H9 (cell line): Measurements from ENCODE around the gene PLXNA2. TPM values are rescaled to one million over a fixed set of nuclear protein-coding genes. Genes with fewer than 3 reads are reported as not detected.

ENCODE experiments used
- DNase-seq: peaks from one replicate; pipeline ENCODE4 v3.0.0-alpha.2; 2017
- H2AFZ ChIP-seq: one replicate; pipeline ENCODE4 v1.6.1; 2013; ENCODE audit warnings: mild to moderate bottlenecking, low read length, control low read depth, moderate library complexity
- H2AK5ac ChIP-seq: 2 replicates; pipeline ENCODE4 v1.6.1; 2013; ENCODE audit warnings: low read length, control low read depth, mixed read lengths; ENCODE audit not compliant: insufficient read length
- H2BK120ac ChIP-seq: one replicate; pipeline ENCODE4 v1.6.1; 2013; ENCODE audit warnings: low read depth, mild to moderate bottlenecking, low read length, control low read depth, inconsistent platforms; ENCODE audit not compliant: poor library complexity, severe bottlenecking
- H2BK12ac ChIP-seq: 2 replicates; pipeline ENCODE4 v1.6.1; 2013; ENCODE audit warnings: low read length, control low read depth, mixed read lengths, low read depth; ENCODE audit not compliant: insufficient read length
- H2BK15ac ChIP-seq: 2 replicates; pipeline ENCODE4 v1.6.1; 2013; ENCODE audit warnings: low read depth, low read length, control low read depth
- H2BK20ac ChIP-seq: one replicate; pipeline ENCODE4 v1.6.1; 2013; ENCODE audit warnings: low read depth, mild to moderate bottlenecking, low read length, control low read depth, inconsistent platforms; ENCODE audit not compliant: poor library complexity, severe bottlenecking
- H2BK5ac ChIP-seq: 2 replicates; pipeline ENCODE4 v1.6.1; 2013; ENCODE audit warnings: low read length, control low read depth, mixed read lengths; ENCODE audit not compliant: insufficient read length
- H3K14ac ChIP-seq: 2 replicates; pipeline ENCODE4 v1.6.1; 2013; ENCODE audit warnings: low read length, control low read depth; ENCODE audit not compliant: insufficient read depth
- H3K18ac ChIP-seq: 2 replicates; pipeline ENCODE4 v1.6.1; 2013; ENCODE audit warnings: low read depth, mild to moderate bottlenecking, mixed read lengths, low read length, control low read depth; ENCODE audit not compliant: insufficient read length
- H3K23ac ChIP-seq: 2 replicates; pipeline ENCODE4 v1.6.1; 2013; ENCODE audit warnings: low read length, control low read depth, mixed read lengths, low read depth; ENCODE audit not compliant: insufficient read length
- H3K23me2 ChIP-seq: 2 replicates; pipeline ENCODE4 v1.6.1; 2013; ENCODE audit warnings: low read depth, mild to moderate bottlenecking, mixed read lengths, low read length, control low read depth; ENCODE audit not compliant: insufficient read length, poor library complexity, severe bottlenecking
- H3K27ac ChIP-seq: 2 replicates; pipeline ENCODE4 v1.5.1; 2013; ENCODE audit warnings: low read length, control low read depth, mixed read lengths, low read depth; ENCODE audit not compliant: insufficient read length
- H3K27me3 ChIP-seq: 2 replicates; pipeline ENCODE4 v1.6.1; 2013; ENCODE audit warnings: low read length, control low read depth, inconsistent platforms; ENCODE audit not compliant: insufficient read depth
- H3K4ac ChIP-seq: 2 replicates; pipeline ENCODE4 v1.6.1; 2013; ENCODE audit warnings: low read depth, mild to moderate bottlenecking, control low read depth, inconsistent platforms, low read length, moderate library complexity
- H3K4me1 ChIP-seq: 2 replicates; pipeline ENCODE4 v1.6.1; 2013; ENCODE audit warnings: low read length, control low read depth, inconsistent platforms; ENCODE audit not compliant: insufficient read depth
- H3K4me2 ChIP-seq: 2 replicates; pipeline ENCODE4 v1.6.1; 2013; ENCODE audit warnings: low read length, control low read depth, mixed read lengths; ENCODE audit not compliant: insufficient read length, insufficient read depth
- H3K56ac ChIP-seq: 2 replicates; pipeline ENCODE4 v1.6.1; 2013; ENCODE audit warnings: low read depth, mild to moderate bottlenecking, mixed read lengths, low read length, control low read depth; ENCODE audit not compliant: insufficient read length
- H3K79me1 ChIP-seq: 2 replicates; pipeline ENCODE4 v1.6.1; 2013; ENCODE audit warnings: low read depth, mild to moderate bottlenecking, moderate library complexity, low read length, control low read depth, inconsistent platforms; ENCODE audit not compliant: insufficient read depth, poor library complexity, severe bottlenecking
- H3K79me2 ChIP-seq: 2 replicates; pipeline ENCODE4 v1.6.1; 2013; ENCODE audit warnings: low read length, control low read depth, inconsistent platforms; ENCODE audit not compliant: insufficient read depth
- H3K9ac ChIP-seq: 2 replicates; pipeline ENCODE4 v1.6.1; 2013; ENCODE audit warnings: low read length, control low read depth, mixed read lengths; ENCODE audit not compliant: insufficient read length; ENCODE audit errors: extremely low read depth
- H3K9me3 ChIP-seq: one replicate; pipeline ENCODE4 v1.6.1; 2013; ENCODE audit warnings: low read depth, low read length, inconsistent platforms; ENCODE audit not compliant: control insufficient read depth
- H3T11ph ChIP-seq: one replicate; pipeline ENCODE4 v1.6.1; 2013; ENCODE audit warnings: mild to moderate bottlenecking, low read length, control low read depth, inconsistent platforms
- H4K20me1 ChIP-seq: one replicate; pipeline ENCODE4 v1.6.1; 2013; ENCODE audit not compliant: control insufficient read depth, insufficient read length, insufficient read depth
- H4K5ac ChIP-seq: 2 replicates; pipeline ENCODE4 v1.6.1; 2013; ENCODE audit warnings: low read depth, mild to moderate bottlenecking, mixed read lengths, low read length, control low read depth; ENCODE audit not compliant: insufficient read length
- H4K8ac ChIP-seq: replicated peaks from 2 replicates; pipeline ENCODE4 v1.6.1; 2013; ENCODE audit warnings: low read length, control low read depth, mixed read lengths, low read depth; ENCODE audit not compliant: insufficient read length
- H4K91ac ChIP-seq: 2 replicates; pipeline ENCODE4 v1.6.1; 2013; ENCODE audit warnings: low read depth, mild to moderate bottlenecking, moderate library complexity, mixed read lengths, low read length, control low read depth; ENCODE audit not compliant: insufficient read length
- H3K27ac Mint-ChIP-seq, 3 experiments: 2 replicates in 2 of 3; 3 replicates in 1 of 3; pipeline ENCODE4 v1.8.0; 2020 to 2021; ENCODE audit warnings: mixed read lengths in 3 of 3, mild to moderate bottlenecking in 1 of 3, moderate library complexity in 1 of 3
- H3K27me3 Mint-ChIP-seq: 2 replicates; pipeline ENCODE4 v1.8.0; 2021; ENCODE audit warnings: low read depth, mild to moderate bottlenecking, moderate library complexity, mixed read lengths
- H3K36me3 Mint-ChIP-seq, 3 experiments: 2 replicates in 2 of 3; 3 replicates in 1 of 3; pipeline ENCODE4 v1.8.0; 2020 to 2021; ENCODE audit warnings: low read depth in 3 of 3, mixed read lengths in 3 of 3; ENCODE audit not compliant: insufficient read depth in 1 of 3
- H3K4me1 Mint-ChIP-seq, 2 experiments: 2 replicates each; pipeline ENCODE4 v1.8.0; 2020; ENCODE audit warnings: mixed read lengths in 2 of 2
- H3K4me3 Mint-ChIP-seq, 2 experiments: 2 replicates in 1 of 2; 3 replicates in 1 of 2; pipeline ENCODE4 v1.8.0; 2020 to 2021; ENCODE audit warnings: mild to moderate bottlenecking in 2 of 2, mixed read lengths in 2 of 2, moderate library complexity in 1 of 2
- H3K9me3 Mint-ChIP-seq, 2 experiments: 2 replicates in 1 of 2; 3 replicates in 1 of 2; pipeline ENCODE4 v1.8.0; 2020; ENCODE audit warnings: mild to moderate bottlenecking in 2 of 2, mixed read lengths in 2 of 2, moderate library complexity in 1 of 2
- WGBS: extraction: QIAGEN DNeasy Blood & Tissue Kit; methylation state at CpG from one replicate; pipeline ENCODE4 v1.1.7; 2013; ENCODE audit warnings: missing lambda C conversion rate, low lambda C conversion rate, mixed read lengths; ENCODE audit not compliant: insufficient read length; ENCODE audit errors: extremely low coverage; 5-methylcytosine and 5-hydroxymethylcytosine counted together
- total RNA-seq: library from RNA; stranded (reverse); gene quantifications from 2 replicates; pipeline ENCODE4 v1.2.1, GENCODE V29; 2021
- TF ChIP-seq, protein P1 (sequence below): fragments of 200-600 bp; sonication (generic); conservative IDR thresholded peaks from 3 replicates; pipeline ENCODE4 v1.8.0; 2021; ENCODE audit warnings: antibody characterized with exemption, mild to moderate bottlenecking

The PLXNA2 gene
- total RNA-seq, 1 experiment from 2014 or later: 0.57 TPM

DNA sequence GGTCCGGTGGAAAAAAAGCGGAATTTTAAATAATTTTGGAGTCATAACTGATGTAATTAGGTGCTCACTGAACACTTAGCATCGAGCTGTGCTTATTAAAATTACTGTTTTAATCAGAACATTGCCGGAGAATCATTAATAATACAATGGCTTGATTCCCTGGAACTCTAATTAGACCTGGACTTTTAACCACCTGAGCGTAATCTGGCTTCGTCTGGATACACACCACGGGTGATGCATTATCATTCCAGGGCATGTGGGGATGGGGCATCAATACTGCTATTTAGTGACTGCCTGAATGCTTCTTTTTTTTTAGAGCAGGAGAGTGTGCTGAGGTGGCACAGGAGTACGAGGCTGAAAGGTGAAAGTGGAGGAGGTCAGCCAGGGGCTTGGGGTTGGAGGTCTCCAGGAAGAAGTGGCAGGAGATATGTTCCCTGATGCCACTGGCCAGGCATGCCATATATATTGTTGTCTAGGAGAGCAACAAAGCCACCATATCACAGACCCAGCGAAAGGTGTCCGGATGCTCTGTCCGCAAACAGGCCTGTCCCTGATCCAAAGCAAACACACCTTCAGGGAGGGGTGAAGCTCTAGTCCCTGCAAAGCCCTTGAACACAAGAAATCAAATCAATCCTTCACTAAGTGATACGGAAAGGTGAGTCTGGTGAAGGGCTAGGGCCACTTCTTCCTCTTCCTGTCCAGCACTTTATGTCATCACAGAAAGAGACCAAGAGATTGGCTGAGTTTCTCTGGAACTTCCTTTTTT is 125.2 kb downstream of the PLXNA2 start:
- H3K4me1 ChIP-seq: peaks cover 5% of the 10 kb centered on the region; the same call in 1 of the 2 replicates

More for the DNA sequence above, 125.2 kb downstream of the PLXNA2 start:
- H3K79me2 ChIP-seq: no peaks in the 10 kb centered on the region
- no peaks in the 10 kb centered on the region for H3K27me3 ChIP-seq
- Mint-ChIP-seq H3K9me3 (no peaks in the 10 kb centered on the region), H3K36me3 (no peaks in the 10 kb centered on the region), H3K4me1 (peaks cover 6 to 7% of the 10 kb centered on the region in 2 experiments), H3K27me3 (no peaks in the 10 kb centered on the region; the same call in 1 of the 2 replicates), H3K27ac (no peak overlapping the region), H3K4me3 (no peak overlapping the region)
- H3K9me3 ChIP-seq: no peaks in the 10 kb centered on the region
- no peak overlapping the region for H2BK15ac ChIP-seq
- no peak overlapping the region for H3K23ac ChIP-seq
- no peak overlapping the region for H4K91ac ChIP-seq
- H3K56ac ChIP-seq: no peak overlapping the region
- H3T11ph ChIP-seq: no peak overlapping the region
- TF ChIP-seq, protein P1, sequence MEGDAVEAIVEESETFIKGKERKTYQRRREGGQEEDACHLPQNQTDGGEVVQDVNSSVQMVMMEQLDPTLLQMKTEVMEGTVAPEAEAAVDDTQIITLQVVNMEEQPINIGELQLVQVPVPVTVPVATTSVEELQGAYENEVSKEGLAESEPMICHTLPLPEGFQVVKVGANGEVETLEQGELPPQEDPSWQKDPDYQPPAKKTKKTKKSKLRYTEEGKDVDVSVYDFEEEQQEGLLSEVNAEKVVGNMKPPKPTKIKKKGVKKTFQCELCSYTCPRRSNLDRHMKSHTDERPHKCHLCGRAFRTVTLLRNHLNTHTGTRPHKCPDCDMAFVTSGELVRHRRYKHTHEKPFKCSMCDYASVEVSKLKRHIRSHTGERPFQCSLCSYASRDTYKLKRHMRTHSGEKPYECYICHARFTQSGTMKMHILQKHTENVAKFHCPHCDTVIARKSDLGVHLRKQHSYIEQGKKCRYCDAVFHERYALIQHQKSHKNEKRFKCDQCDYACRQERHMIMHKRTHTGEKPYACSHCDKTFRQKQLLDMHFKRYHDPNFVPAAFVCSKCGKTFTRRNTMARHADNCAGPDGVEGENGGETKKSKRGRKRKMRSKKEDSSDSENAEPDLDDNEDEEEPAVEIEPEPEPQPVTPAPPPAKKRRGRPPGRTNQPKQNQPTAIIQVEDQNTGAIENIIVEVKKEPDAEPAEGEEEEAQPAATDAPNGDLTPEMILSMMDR: no peak
- no peak overlapping the region for H2BK20ac ChIP-seq
- no peak overlapping the region for H3K27ac ChIP-seq
- WGBS: no CpG with 5 or more reads among the region's 12 CpGs
- H3K4ac ChIP-seq: no peak overlapping the region
- no peak overlapping the region for H3K18ac ChIP-seq
- no peak overlapping the region for H2BK120ac ChIP-seq
- no peak overlapping the region for H2AK5ac ChIP-seq
- no peak overlapping the region for H2BK12ac ChIP-seq
- H2BK5ac ChIP-seq: no peak overlapping the region
- no peak overlapping the region for H3K14ac ChIP-seq
- no peaks in the 10 kb centered on the region for H4K20me1 ChIP-seq
- H3K79me1 ChIP-seq: no peaks in the 10 kb centered on the region
- DNase-seq: no peak
- no peaks in the 10 kb centered on the region for H3K23me2 ChIP-seq
- H3K4me2 ChIP-seq: no peak overlapping the region
- H3K9ac ChIP-seq: no peak overlapping the region
- H4K5ac ChIP-seq: no peak overlapping the region
- H2AFZ ChIP-seq: no peak overlapping the region
- no peak overlapping the region for H4K8ac ChIP-seq
